Choroid plexus epithelial cell (primary cell): ENCODE measurements around the gene KIAA1671.

Source experiments
- DNase-seq: peaks from one replicate; pipeline ENCODE4 v3.0.0-alpha.2; 2010; ENCODE audit warnings: low read depth
- H3K4me3 ChIP-seq: 2 replicates; pipeline ENCODE4 v1.5.1; 2011; ENCODE audit warnings: low read depth, mild to moderate bottlenecking, control low read depth, low read length, moderate library complexity
- TF ChIP-seq, protein P1 (sequence below): conservative IDR thresholded peaks from 2 replicates; pipeline ENCODE4 v1.5.1; 2011; ENCODE audit warnings: low read depth, mild to moderate bottlenecking, control low read depth, inconsistent platforms, low read length, moderate library complexity

KIAA1671 gene

DNA sequence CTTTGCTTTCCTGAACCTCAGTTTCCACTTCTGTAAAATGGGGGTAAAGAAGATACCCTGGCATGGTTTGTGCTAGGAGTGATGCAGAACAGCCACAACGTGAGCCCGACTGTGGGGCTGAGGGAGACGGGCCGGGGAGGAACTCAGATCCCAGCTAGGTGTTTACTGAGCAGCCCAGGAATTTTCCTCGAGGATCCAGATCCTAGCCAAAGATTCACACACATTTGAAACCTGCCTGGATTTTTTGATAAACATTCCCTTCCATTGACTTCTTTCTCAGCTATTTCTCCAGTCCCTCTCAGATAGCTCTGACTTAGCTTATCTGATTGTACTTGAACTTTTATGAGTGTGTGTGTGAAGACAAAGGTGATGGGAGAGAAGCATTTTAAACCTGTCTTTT, 98.0 kb downstream of the KIAA1671 start:
- no peak for DNase-seq
- TF ChIP-seq, protein P1, sequence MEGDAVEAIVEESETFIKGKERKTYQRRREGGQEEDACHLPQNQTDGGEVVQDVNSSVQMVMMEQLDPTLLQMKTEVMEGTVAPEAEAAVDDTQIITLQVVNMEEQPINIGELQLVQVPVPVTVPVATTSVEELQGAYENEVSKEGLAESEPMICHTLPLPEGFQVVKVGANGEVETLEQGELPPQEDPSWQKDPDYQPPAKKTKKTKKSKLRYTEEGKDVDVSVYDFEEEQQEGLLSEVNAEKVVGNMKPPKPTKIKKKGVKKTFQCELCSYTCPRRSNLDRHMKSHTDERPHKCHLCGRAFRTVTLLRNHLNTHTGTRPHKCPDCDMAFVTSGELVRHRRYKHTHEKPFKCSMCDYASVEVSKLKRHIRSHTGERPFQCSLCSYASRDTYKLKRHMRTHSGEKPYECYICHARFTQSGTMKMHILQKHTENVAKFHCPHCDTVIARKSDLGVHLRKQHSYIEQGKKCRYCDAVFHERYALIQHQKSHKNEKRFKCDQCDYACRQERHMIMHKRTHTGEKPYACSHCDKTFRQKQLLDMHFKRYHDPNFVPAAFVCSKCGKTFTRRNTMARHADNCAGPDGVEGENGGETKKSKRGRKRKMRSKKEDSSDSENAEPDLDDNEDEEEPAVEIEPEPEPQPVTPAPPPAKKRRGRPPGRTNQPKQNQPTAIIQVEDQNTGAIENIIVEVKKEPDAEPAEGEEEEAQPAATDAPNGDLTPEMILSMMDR = no peak
- H3K4me3 ChIP-seq = no peak overlapping the region

DNA sequence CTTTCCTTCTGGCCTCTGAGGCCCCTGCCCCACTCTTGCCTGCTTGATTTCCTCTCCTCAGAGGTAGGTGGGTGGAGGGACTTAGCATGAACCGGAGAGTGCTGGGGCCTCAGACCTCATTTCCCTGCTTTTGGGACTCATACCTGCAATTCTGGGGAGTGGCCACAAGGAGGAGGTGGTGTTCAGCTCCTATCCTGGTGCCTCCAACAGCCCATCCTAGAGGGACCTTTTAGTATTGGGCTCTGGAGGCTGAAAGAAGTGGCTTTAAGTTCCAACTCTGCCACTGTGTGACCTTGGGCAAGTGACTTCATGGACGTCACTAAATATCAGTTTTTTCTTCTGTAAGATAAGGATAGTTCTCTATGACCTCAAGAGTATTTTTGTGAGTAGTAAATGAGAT, 98.6 kb downstream of the KIAA1671 start:
- TF ChIP-seq, protein P1 = peak; percentile 54
- DNase-seq = no peak
- no peak overlapping the region for H3K4me3 ChIP-seq

DNA sequence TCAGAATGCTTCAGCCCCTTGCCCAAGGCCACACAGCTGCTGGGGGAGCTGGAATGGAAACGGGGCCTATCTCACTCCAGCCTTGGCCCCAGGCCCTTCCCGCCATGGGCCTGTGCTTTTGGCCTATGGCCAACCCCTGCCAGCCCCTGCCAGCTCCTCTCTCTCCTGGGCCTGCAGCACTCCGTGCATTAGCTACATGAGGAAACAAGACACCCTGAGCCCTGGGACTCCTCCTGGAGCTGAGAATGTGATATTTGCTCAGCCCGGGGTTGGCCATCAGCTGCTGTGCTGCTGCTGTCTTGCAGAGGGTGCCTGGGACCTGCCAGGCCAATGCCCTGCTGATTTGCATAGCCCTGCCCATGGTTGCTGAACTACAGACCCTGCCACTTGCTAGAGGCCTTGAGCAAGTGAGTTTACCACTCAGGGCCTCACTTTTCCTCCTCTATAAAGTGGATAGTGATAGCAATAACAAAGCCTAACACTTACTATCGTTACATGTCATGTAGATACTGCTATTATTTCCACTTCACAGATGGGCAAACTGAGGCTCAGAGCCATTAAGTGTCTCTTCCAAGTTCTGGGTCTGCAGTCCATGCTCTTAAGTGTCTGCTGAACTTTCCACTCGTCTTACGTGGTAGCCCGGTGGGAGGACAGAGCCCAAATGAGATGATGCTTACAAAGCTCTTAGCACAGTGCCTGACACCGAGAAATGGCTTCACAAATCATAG, 99.6 kb downstream of the KIAA1671 start:
- TF ChIP-seq, protein P1 = no peak

DNA sequence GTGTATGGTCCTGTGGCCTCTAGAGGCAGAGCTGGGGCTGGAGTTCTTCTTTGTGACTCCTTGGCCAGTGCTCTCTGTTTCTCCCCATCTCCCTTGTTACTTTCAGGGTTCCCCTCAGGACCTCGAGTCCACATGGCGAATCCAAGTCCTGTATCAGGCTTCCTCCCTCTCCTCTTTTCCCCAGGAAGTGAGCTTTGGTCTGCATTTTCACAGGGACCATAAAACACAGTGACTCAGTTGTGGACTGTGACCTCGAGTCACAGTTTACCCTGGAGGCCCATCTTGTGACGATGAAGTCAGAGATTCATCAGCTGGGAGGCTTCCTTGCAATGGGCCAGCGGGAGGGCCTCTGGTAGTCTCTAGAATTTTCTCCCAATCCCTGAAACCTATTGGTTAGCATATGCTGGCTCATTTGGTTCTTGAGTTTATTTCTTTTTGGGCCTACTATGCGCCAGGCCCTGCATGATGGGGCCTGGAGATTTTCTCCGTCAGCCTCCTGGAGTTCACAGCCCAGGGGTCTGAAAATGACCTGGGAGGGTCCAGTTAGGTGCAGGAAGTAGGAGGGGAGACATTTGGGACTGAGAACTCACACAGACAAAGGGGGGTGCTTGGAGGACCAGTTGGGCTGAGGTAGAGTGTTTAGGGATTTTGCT, 100.8 kb downstream of the KIAA1671 start:
- TF ChIP-seq, protein P1 = no peak
- H3K4me3 ChIP-seq = no peak overlapping the region
- peak; percentile 12 for DNase-seq

More for the DNA sequence above, 99.6 kb downstream of the KIAA1671 start:
- DNase-seq = no peak
- H3K4me3 ChIP-seq = no peak overlapping the region

DNA sequence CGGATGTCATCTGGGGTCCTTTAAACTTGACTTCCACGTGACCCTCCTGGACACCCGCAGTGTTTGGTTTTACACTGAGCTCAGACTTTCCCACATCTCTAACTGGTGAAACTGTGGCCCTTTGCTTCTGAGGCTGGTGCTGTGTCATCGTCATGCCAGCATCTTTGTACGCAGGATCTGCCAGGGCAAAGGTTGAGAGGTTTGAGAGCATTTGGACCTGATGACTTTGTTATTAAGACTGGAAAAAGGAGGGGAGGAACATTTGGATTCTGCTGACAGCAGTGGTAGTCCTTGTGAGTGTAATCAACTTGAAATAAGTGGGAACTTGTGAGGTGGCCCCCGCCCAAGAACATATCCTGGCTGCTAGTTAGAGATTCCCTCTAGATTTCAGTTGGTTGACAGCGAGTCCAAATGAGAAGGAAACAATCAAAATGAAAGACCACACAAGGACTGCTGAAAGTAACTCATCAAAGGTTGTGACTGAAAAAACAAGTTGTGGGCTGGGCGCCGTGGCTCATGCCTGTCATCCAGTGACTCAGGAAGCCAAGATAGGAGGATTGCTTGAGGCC, 102.5 kb downstream of the KIAA1671 start:
- no peak overlapping the region for H3K4me3 ChIP-seq
- DNase-seq = no peak
- TF ChIP-seq, protein P1 = no peak

DNA sequence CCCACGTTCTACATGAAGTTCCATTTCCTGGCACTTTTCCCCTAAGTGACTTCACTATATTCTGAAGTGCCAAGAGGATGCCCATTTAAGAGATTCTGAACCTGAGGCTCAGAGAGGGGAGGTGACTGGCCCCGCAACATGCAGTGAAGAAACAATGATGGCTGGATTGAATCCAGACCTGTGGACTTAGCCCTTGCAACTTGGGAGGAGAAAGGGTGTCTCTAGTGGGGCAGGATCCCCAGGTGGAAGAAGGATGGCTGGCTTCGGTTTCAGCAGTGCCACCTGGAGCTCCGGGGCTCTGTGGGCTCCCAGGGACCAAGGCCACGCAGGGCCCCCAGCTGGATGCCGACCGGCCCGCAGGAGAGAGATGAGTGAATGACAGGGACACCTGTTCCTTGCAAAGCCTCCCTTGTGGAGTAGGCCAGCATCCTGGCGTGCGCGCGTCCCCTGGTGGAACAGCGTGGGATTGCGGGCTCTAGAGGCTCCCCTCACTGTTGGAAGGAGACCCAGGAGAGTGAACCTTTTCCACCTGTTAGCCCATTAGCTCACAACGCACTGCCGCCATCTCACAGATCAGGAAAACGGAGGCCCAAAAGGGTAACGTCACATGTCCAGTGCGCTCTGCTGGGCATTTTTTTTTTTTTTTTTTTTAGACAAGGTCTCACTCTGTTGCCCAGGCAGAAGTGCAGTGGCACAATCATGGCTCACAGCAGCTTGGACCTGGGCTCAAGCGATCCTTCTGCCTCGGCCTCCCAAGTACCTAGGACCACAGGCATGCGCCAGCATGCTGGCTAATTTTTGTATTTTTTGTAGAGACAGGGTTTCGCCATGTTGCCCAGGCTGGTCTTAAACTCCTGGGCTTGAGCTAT, 104.7 kb downstream of the KIAA1671 start:
- H3K4me3 ChIP-seq = no peak overlapping the region
- TF ChIP-seq, protein P1 = peak; percentile 94
- DNase-seq = peak; percentile 58
